Measurements from ENCODE around the gene MAST2. TPM values are rescaled to one million over a fixed set of nuclear protein-coding genes. Genes with fewer than 3 reads are reported as not detected.

MAST2 gene
- total and polyA plus RNA-seq, 2 of the 13 experiments (the other 11 are each of a cell fraction or from before 2014, with no cell fraction given) = 15.3 to 23.0 TPM

- H4K20me1 ChIP-seq (ENCODE audit: insufficient read depth, low read length) = no peaks in the 10 kb centered on the region
- H3K4me1 ChIP-seq (ENCODE audit: insufficient read depth, low read length) = peaks cover 50% of the 10 kb centered on the region
- H3K9me3 ChIP-seq (ENCODE audit: low read length) = no peaks in the 10 kb centered on the region
- DNase-seq (ENCODE audit: low spot score) = no peak
- no peak for TF ChIP-seq SYNCRIP (IDR thresholded peaks at IDR 0.05; ENCODE audit: insufficient read depth, low read depth, low read length)
- peaks cover 7 to 16% of the 10 kb centered on the region in 2 experiments; a peak in 4 of 5 replicates for H3K36me3 ChIP-seq (replicated peaks in 1 of 2; ENCODE audit: control insufficient read depth in 1 of 2, insufficient read depth in 2 of 2, low read length in 2 of 2)
- no peaks in the 10 kb centered on the region for H3K27me3 ChIP-seq (ENCODE audit: control insufficient read depth in 1 of 2, insufficient read depth in 2 of 2, low read length in 2 of 2)
- WGBS (ENCODE audit: low lambda C conversion rate) = 97% methylated on average over 5 of the region's 5 CpGs
- no TSS peak for BruUV-seq (replicated peaks)
- ATAC-seq = no peak
- H3K27ac ChIP-seq (ENCODE audit: extremely low read length, insufficient read depth, low read length) = no peak overlapping the region
- no peak overlapping the region for H3K9ac ChIP-seq (ENCODE audit: insufficient read depth, low read depth, low read length)
- no peaks in the 10 kb centered on the region for H3K79me2 ChIP-seq (ENCODE audit: insufficient read depth, low read length)
- in situ Hi-C loops (cut with HindIII; ENCODE audit: extremely low pct_ligation_motif_present, low pct_unique_long_range_greater_than_20kb) (no loop called here), intact Hi-C loops (cut with micrococcal nuclease; ENCODE audit: unreplicated experiment) (no loop called here)
- H3K4me3 ChIP-seq (replicated peaks in 1 of 3; ENCODE audit: insufficient read depth in 1 of 3, low read depth in 2 of 3, low read length in 3 of 3) = no peak overlapping the region
- no peak for FAIRE-seq
- POLR2A ChIA-PET = no interaction called here
- no peak overlapping the region for H2AFZ ChIP-seq (ENCODE audit: low read length)
- no peak overlapping the region for H3K4me2 ChIP-seq (ENCODE audit: low read depth, low read length)
- CTCF ChIA-PET (ENCODE audit: low intra/inter-chr PET ratio, low total read pairs) = no interaction called here
These were observed 168.6 kb downstream of the MAST2 start for GRCh38 chr1:45971922-45972531.

GRCh38 chr1:45972621-45973020, 169.2 kb downstream of the MAST2 start:
- intact Hi-C loops (cut with micrococcal nuclease; ENCODE audit: unreplicated experiment) = no loop called here
- CTCF ChIA-PET (ENCODE audit: low intra/inter-chr PET ratio, low total read pairs) = no interaction called here
- Histone ChIP-seq H4K20me1 (ENCODE audit: insufficient read depth, low read length) (no peaks in the 10 kb centered on the region), H3K27ac (ENCODE audit: extremely low read length, insufficient read depth, low read length) (no peak overlapping the region), H3K4me3 (replicated peaks in 1 of 3; ENCODE audit: insufficient read depth in 1 of 3, low read depth in 2 of 3, low read length in 3 of 3) (no peak overlapping the region), H3K9me3 (ENCODE audit: low read length) (no peaks in the 10 kb centered on the region), H3K4me2 (ENCODE audit: low read depth, low read length) (no peak overlapping the region), H3K79me2 (ENCODE audit: insufficient read depth, low read length) (no peaks in the 10 kb centered on the region), H3K27me3 (ENCODE audit: control insufficient read depth in 1 of 2, insufficient read depth in 2 of 2, low read length in 2 of 2) (no peaks in the 10 kb centered on the region), H3K9ac (ENCODE audit: insufficient read depth, low read depth, low read length) (no peak overlapping the region), H3K4me1 (ENCODE audit: insufficient read depth, low read length) (peaks cover 48% of the 10 kb centered on the region), H3K36me3 (replicated peaks in 1 of 2; ENCODE audit: control insufficient read depth in 1 of 2, insufficient read depth in 2 of 2, low read length in 2 of 2) (peaks cover 7 to 16% of the 10 kb centered on the region in 2 experiments; a peak in 4 of 5 replicates), H2AFZ (ENCODE audit: low read length) (no peak overlapping the region)
- no peak for ATAC-seq
- FAIRE-seq = no peak
- POLR2A ChIA-PET = no interaction called here
- no peak for DNase-seq (ENCODE audit: low spot score)
- in situ Hi-C loops (cut with HindIII; ENCODE audit: extremely low pct_ligation_motif_present, low pct_unique_long_range_greater_than_20kb) = no loop called here
- no TSS peak for BruUV-seq (replicated peaks)
- 96% methylated on average over 2 of the region's 2 CpGs for WGBS (ENCODE audit: low lambda C conversion rate)
- TF ChIP-seq ZNF816 (CRISPR knock-in tag; IDR thresholded peaks at IDR 0.05; ENCODE audit: borderline replicate concordance) = no peak
- no peak for TF ChIP-seq ZNF557 (CRISPR knock-in tag; IDR thresholded peaks at IDR 0.05)
- no peak for TF ChIP-seq GATAD1 (CRISPR knock-in tag; IDR thresholded peaks at IDR 0.05)
- no peak for TF ChIP-seq LRRFIP1 (CRISPR knock-in tag; conservative IDR thresholded peaks at IDR 0.05)
- TF ChIP-seq ZNF142 (CRISPR knock-in tag; IDR thresholded peaks at IDR 0.05) = no peak
- TF ChIP-seq IRF1 (CRISPR knock-in tag; IDR thresholded peaks at IDR 0.05; ENCODE audit: low read depth) = no peak
- no peak for TF ChIP-seq NFRKB (IDR thresholded peaks at IDR 0.05)
- no peak for TF ChIP-seq ZNF496 (CRISPR knock-in tag; IDR thresholded peaks at IDR 0.05; ENCODE audit: insufficient replicate concordance)

Data from HepG2 (cell line).